ENCODE measurements around the gene FAM229B.
A peak's percentile ranks its signal among the peaks of the same experiment; 100 is the strongest.
"Not testable (repeated sequence)": the region's sequence is repeated elsewhere in the genome, so short reads cannot be mapped to it uniquely, and the experiment has no call there.

FAM229B gene

GRCh38 chr6:112087136-112087911, at the start of gene FAM229B, which contains the start of gene TUBE1:
FAM229B (plus strand) TSS chr6:112087591; CDS start chr6:112099284, 11,693 bp downstream.
TUBE1 (minus strand) TSS chr6:112087482; CDS start chr6:112087434, 48 bp downstream.
- peak; percentile 95 for DNase-seq (ENCODE audit: low spot score)

GRCh38 chr6:112037783-112038216, 49.6 kb upstream of the FAM229B start:
- DNase-seq (ENCODE audit: low spot score), result peak; percentile 21

- DNase-seq (ENCODE audit: low spot score), result no peak
Observed at GRCh38 chr6:112038268-112038667, 49.1 kb upstream of the FAM229B start.

- DNase-seq (ENCODE audit: low spot score), result no peak
Observed at GRCh38 chr6:112038756-112039430, 48.5 kb upstream of the FAM229B start.

- DNase-seq (ENCODE audit: low spot score), result no peak
Observed at GRCh38 chr6:112039431-112039770, 48.0 kb upstream of the FAM229B start.

- DNase-seq (ENCODE audit: low spot score), result no peak
Observed at GRCh38 chr6:112040956-112041355, 46.4 kb upstream of the FAM229B start.

- no peak for DNase-seq (ENCODE audit: low spot score)
Observed at GRCh38 chr6:112041535-112041934, 45.9 kb upstream of the FAM229B start.

GRCh38 chr6:112043032-112044007, 44.1 kb upstream of the FAM229B start:
- DNase-seq (ENCODE audit: low spot score), result peak; percentile 90

GRCh38 chr6:112044196-112044595, 43.2 kb upstream of the FAM229B start:
- no peak for DNase-seq (ENCODE audit: low spot score)

- DNase-seq (ENCODE audit: low spot score), result no peak
Observed at GRCh38 chr6:112044856-112045255, 42.5 kb upstream of the FAM229B start.

- not testable (repeated sequence) for DNase-seq (ENCODE audit: low spot score)
Observed at GRCh38 chr6:112047523-112047922, 39.9 kb upstream of the FAM229B start.

GRCh38 chr6:112049026-112049799, 38.2 kb upstream of the FAM229B start:
- DNase-seq (ENCODE audit: low spot score), result no peak

GRCh38 chr6:112049996-112050395, 37.4 kb upstream of the FAM229B start:
- no peak for DNase-seq (ENCODE audit: low spot score)

- no peak for DNase-seq (ENCODE audit: low spot score)
Observed at GRCh38 chr6:112050429-112050828, 37.0 kb upstream of the FAM229B start.

GRCh38 chr6:112051251-112051740, 36.1 kb upstream of the FAM229B start:
- DNase-seq (ENCODE audit: low spot score), result not testable (repeated sequence)

GRCh38 chr6:112054001-112054400, 33.4 kb upstream of the FAM229B start, which contains the start of gene CCN6:
CCN6 (plus strand) TSS chr6:112054104; CDS start chr6:112054358, 254 bp downstream.
- DNase-seq (ENCODE audit: low spot score), result no peak

GRCh38 chr6:112054555-112055190, 32.7 kb upstream of the FAM229B start:
- no peak for DNase-seq (ENCODE audit: low spot score)

- no peak for DNase-seq (ENCODE audit: low spot score)
Observed at GRCh38 chr6:112058243-112059032, 29.0 kb upstream of the FAM229B start.

- DNase-seq (ENCODE audit: low spot score), result no peak
Observed at GRCh38 chr6:112061605-112062004, 25.8 kb upstream of the FAM229B start.

- no peak for DNase-seq (ENCODE audit: low spot score)
Observed at GRCh38 chr6:112062966-112063365, 24.4 kb upstream of the FAM229B start.

All from LoVo (cell line).